ENCODE results near the gene CUEDC2. TPM values are rescaled to one million over a fixed set of nuclear protein-coding genes. Genes with fewer than 3 reads are reported as not detected.

CUEDC2 gene, protein sequence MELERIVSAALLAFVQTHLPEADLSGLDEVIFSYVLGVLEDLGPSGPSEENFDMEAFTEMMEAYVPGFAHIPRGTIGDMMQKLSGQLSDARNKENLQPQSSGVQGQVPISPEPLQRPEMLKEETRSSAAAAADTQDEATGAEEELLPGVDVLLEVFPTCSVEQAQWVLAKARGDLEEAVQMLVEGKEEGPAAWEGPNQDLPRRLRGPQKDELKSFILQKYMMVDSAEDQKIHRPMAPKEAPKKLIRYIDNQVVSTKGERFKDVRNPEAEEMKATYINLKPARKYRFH
- total RNA-seq, result 54.5 TPM

DNA sequence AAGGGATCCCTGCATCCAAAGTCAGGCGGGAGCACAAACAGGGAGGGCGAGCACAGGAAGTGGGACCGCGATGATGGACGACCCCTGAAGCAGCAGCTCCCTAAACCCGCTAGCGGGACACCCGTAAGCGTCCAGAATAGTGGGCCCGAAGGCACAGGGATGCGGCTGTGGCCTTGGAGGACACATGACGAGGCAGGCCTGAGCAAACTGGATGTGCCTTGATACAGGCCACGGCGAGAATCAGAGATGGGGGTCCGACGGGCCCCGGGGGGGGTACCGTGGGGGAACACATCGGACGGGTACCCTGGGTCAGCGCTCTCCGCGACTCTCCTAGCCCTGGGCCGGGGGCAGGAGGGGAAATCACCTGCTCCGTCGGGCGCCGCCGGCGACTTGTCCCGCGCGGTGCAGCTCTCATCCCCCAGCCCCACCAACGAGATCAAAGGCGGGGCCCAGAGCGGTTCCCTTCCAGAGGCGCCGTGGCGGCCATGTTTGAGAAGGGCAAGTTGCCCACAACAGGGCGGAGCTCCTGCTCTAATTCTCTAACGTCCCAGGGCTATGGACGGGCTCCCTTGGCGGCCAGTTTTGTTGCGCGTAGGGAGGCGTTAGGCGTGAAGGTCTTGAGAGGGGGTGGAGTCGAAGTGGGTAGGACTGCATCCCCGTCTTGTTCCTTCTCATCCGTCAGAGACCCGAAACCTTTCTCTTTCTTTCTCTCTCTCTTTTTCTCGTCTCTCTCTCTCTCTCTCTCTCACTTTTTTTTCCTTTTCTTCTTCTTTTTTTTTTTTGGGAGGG, at the start of gene CUEDC2:
TSS of gene CUEDC2 (minus strand) at position 413 of the 789 bp plus-strand sequence. CDS start 7,386 bp downstream, outside the sequence.
- DNase-seq, result peak; percentile 99

DNA sequence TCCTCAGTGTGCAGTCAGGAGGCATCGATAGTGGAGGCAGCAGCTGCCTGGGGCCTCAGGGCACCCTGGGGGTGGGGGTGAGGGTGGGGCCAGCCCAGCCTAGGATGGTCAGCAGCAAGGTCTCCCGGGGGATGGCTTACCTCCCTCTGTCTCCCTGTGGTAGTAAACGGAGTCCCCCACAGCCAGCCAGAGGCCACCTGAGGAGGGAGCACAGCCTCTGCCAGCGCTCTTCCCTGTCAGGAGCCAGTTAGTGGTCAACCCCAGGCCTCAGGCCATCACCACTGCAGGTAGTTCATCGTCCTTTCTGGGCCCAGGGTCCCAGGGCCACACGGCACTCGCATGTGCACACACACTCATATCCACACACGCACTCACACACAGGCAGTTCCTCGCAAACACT, 48.0 kb upstream of the CUEDC2 start:
- no peak for DNase-seq

DNA sequence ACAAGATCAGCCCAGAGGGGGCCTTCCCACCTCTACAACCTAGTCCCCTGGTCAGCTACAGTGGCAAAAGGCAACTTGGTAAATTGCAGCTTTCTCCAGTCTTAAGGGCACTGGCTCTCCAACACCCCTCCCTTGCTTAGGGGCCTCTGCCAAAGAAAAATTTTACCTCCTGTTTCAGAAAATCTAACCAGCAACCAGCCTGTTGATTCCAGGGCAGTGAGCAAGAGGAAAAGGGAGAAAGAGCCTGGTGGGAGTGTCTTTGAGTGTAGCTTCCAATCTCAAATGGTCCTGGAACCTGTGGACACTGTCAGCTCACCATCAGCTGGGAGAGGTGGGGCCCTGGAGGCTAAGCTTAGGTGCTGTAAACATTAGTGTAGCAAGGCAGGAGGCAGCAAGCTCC, 47.3 kb upstream of the CUEDC2 start:
- DNase-seq, result no peak

DNA sequence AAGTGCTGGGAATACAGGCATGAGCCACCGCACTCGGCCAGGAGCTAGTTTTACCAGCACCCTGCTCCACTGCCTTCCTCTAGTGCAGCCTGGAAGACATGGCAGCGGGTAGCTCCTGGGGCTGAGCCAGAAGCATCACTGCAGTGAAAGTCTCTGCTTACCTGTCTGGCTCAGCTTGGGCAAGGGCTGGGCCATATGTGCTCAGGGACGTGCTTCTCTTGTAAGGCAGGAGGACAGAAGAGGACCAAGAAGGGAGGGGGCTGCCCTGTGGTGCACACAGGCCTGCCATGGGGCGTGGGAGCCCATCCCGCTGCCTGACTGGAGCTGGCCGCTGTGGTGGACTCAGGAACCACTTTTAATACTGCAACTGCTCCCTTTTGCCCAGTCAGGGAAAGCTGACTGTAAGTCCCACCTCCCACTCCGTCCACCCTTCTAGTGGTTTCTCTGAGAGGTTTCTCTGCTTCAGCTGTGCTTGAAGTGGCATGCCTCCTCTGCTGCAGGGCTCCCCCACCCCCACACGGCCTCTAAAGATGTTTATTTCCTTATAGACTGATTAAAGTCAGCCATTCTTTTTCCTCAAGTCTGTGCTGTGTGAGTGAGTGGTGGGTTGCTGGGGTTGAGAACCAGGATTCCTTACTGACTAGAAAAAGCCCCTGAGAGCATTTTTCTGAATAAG, 44.2 kb upstream of the CUEDC2 start:
- no peak for DNase-seq

DNA sequence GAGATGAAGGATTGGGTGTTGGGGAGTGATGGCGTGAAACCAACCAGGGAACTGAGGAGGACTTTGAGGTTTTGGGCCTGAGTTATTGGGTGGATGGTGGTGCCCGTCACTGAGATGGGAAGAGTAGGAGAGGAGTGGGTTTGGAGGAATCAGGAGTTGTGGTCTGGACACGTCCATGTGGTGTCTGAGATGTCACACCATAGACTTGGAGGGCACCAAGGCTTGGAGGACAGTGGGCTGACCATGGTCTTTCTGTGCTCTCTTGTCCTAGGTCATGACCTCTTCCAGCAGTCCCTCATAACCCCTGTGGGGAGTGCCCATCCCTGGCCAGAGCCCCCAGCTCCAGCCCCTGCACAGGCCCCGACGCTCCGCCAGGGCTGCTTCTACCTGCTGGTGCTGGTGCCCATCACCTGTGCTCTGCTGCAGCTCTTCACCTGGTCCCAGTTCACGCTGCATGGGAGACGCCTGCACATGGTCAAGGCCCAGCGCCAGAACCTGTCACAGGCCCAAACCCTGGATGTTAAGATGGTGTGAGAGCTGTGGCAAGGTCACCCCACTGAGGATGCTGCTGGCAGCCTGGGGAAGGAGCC, 43.2 kb upstream of the CUEDC2 start:
- DNase-seq, result no peak

DNA sequence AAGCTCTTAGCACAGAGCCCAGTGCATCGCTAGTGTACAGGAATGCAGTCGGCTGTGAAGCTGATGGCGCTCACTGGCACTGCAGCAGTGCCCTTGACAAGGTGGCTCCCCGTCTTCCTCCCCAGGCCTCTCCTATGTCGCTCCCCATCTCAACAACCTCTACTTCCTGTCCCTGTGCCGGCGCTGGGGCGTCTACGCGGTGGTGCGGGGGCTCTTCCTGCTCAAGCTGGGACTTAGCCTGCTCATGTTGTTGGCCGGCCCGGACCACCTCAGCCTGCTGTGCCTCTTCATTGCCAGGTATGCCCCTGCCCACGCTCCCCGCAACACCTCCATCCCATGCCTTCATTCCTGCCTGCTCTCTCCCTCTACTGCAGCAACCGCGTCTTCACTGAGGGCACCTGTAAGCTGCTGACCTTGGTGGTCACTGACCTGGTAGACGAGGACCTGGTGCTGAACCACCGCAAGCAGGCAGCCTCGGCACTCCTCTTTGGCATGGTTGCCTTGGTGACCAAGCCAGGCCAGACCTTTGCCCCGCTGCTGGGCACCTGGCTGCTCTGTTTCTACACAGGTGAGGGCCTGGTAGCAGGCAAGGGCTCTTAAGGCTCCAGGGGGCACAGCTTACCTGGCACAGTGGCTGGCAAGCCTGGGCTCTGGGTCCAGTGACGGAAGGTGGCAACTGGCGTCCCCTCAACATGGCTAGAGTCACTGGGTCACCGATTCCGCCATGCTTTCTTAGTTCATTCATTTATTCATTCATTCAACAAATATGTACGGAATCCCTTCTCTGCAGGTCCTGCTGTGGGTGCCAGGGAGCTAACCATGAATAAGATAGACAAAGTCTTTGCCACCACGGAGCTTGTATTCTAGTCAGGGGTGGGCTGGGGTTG, 41.3 kb upstream of the CUEDC2 start:
- no peak for DNase-seq

DNA sequence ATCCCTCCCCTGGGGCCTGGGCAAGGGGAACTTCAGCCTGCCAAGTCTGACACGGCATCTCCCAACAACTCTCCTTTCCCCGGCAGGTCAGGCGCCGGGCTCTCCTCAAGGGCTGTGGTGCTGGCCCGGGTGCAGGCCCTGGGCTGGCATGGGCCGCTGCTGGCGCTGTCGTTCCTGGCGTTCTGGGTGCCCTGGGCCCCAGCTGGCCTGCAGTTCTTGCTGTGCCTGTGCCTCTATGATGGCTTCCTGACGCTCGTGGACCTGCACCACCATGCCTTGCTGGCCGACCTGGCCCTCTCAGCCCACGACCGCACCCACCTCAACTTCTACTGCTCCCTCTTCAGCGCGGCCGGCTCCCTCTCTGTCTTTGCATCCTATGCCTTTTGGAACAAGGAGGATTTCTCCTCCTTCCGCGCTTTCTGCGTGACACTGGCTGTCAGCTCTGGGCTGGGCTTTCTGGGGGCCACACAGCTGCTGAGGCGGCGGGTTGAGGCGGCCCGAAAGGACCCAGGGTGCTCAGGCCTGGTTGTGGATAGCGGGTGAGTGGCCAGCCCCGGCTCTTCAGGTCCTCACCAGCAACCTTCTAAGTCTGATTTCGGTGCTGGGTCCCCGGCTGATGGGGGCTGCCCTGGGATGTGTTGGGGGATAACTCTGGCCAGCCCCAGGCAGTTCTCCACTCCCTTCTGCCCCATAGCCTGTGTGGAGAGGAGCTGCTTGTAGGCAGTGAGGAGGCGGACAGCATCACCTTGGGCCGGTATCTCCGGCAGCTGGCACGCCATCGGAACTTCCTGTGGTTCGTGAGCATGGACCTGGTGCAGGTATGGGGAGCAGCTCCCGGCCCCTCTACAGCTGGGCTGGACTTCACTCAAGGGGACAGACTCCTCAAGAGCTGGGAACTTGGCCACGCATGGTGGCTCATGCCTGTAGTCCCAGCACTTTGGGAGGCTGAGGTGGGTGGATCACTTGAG, 38.5 kb upstream of the CUEDC2 start:
- DNase-seq, result no peak

DNA sequence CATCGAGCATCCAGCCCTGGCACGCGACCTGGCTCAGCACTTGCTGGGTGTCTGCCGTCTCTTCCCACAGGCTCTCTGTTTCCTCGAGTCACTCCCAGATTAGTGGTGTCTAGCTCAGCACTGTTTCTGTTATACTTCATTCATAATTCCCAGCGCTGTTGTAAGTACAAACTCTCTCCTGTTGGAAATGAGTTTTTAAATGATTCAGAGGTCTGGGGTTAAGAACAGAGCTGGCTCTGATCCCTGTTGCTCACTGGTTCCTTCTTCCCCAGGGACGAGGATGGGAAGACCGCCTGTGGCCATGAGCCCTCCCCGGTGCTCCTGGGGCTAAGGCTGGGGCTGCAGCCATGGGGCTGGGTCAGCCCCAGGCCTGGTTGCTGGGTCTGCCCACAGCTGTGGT, 36.3 kb upstream of the CUEDC2 start:
- DNase-seq, result no peak

DNA sequence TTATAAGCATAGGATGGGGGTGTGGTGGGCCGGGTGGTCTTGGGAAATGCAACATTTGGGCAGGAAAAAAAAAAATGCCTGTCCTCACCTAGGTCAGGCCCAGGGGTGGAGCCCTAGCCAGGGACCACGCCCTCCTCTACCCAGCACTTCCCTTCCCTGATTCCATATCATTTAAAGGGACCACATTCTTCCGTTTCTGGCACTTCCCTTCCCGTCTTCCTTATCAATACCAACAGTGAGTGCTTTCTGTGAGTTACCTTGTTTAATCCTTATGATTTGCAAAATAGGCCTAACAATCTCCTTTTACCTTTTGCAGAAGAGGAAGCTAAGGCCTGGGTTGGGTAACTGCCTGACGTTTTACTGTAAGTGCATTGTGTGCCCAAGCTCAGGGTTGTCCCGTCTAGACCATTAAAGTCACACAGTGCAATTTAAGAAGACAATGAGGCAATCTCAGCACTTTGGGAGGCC, 35.6 kb upstream of the CUEDC2 start:
- no peak for DNase-seq

DNA sequence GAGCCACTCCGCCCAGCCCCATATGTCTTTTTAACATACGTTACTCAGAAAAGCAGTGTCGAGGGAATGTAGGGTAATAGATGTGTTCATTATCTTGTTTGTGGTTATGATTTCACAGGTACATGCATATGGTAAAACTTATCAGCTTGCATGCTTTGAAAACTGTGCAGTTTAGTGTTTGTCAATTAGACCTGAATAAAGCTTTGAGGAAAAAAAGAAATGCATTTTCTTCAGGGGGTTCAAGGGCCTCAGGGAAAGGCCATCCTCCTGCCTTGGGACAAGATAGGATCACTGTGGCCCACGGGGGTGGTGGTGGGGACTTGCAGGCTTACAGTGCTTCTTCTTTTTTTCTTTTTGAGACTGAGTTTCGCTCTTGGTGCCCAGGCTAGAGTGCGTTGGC, 34.9 kb upstream of the CUEDC2 start:
- no peak for DNase-seq

DNA sequence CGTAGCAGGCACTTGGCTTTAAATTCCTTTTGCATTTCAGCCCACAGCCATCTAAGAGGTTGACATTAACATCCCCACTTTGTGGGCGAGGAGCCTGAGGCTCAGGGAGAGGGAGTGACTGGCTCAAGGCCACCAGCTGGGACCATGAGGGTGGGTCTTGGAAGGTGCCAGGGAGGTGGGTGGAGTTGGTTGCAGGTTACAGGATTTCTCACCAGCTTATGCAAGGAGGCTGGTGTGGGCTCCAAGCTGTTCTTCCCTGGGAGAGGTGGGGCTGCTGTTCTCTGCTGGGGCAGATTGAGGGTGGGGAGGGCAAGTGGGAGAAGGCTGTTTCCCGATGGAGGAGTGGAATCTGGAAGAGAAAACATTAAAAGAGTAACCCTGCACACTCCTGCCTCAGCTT, 33.1 kb upstream of the CUEDC2 start:
- DNase-seq, result no peak

DNA sequence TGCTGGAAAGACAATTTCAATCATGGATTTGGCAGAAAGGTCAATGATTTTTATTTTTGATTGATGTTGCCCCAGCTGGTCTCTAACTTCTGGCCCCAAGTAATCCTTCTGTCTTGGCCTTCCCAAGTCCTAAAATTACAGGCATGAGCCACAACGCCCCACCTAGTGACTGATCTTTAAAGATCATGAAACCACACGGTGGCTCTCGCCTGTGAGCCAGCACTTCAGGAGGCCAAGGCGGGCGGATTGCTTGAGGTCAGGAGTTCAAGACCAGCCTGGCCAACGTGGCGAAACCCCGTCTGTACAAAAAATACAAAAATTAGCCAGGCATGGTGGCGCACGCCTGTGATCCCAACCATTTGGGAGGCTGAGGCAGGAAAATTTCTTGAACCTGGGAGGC, 31.6 kb upstream of the CUEDC2 start:
- DNase-seq, result no peak

DNA sequence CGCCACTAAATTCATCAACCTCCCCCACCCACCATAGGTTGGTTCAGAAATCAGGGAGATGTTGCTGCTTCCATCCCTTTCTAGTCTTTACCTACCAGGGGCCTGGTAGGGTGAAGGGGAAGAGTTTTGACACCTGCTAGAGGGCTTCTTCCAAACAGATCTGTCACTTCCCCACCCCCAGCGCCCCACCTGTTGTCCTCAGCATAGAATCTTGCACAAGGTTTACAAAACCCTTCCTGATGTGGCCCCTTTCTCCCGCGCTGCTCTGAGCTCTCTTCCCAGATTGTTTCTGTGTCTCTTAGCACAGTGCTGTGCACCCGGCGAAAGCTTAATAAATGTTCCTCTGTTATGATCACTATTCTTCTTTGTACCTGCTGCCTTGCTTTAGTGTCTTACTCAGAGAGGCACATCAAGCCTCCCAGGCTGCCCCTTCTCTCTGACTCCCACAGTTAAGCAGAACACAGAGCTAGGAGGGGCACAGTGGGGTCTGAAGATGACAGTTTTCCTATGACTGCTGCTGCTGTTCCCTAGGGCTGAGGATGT, 30.2 kb upstream of the CUEDC2 start:
- no peak for DNase-seq

DNA sequence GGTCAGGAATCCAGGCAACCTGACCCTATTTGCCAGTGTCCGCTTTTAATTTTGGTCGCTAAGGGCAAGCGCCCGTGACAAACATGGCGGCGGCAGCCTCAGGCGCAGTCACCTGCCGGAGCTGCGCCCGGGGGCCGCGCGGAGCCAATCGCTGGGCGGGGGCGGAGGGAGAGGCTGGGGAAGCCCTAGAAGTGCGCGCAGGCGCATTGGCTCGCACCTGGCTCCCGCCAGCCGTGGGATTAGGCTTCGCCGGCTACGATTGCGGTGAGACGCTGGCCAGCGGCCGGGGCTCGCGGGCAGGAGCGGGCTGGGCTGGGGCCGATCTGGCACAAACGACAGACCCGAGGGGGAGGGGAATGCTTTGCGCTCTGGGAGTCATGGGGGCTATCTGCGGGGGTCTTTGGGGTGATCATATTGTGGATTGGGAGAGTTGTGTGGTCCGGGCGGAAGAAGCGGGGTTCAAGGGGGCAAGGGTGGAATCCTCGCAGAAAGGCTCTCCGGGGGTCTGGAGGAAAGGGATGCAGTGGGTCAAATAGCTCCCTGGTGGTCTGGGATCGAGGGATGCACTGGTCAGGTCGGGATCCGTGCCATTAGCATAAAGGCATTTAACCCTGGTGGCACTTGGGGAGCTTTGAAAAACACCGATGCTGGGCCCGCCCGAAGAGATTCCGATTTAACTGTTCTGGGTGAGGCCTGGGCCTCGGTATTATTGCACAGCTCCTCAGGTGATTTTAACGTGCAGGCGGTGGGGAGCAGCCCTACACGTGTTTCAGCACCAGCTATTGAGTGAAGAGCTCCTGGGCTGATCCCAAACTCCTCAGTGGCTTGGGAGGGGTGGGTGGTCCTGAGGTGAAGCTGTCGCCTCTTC, 29.0 kb upstream of the CUEDC2 start:
- peak; percentile 95 for DNase-seq

DNA sequence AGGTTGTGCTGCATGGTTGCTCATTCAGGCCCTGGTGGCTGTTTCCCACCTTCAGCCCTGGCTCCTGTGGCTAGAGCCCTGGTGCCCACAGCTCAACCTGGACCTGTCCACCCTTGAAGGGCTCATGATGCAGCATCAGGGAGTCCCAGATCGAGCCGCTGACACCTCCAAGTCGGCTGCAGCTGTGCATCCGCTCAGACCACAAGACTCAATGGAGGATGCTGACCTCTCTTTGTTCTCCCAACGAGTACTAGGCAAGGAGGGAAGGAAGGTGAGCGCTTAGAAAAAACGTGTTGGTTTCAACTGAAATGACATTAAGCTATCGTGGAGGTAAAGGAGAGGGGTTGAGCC, 28.4 kb upstream of the CUEDC2 start:
- no peak for DNase-seq

DNA sequence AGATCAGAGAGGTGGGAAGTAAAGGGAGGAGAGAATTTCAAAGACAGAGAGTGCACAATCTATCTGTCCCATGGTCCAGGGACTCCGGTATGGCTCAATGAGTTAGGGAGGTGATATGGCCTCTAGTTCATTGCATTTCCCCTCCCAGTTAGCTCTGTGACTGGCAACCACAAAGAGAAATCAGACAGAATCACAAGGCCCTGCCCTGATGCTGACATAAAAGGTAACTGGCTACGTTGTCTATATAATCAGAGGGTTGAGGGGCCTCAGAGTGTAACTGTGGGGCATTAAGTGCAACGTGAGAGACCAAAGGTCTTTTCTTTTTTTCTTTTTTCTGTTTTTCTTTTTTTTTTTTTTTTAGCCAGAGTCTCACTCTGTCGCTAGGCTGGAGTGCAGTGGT, 26.3 kb upstream of the CUEDC2 start:
- no peak for DNase-seq

DNA sequence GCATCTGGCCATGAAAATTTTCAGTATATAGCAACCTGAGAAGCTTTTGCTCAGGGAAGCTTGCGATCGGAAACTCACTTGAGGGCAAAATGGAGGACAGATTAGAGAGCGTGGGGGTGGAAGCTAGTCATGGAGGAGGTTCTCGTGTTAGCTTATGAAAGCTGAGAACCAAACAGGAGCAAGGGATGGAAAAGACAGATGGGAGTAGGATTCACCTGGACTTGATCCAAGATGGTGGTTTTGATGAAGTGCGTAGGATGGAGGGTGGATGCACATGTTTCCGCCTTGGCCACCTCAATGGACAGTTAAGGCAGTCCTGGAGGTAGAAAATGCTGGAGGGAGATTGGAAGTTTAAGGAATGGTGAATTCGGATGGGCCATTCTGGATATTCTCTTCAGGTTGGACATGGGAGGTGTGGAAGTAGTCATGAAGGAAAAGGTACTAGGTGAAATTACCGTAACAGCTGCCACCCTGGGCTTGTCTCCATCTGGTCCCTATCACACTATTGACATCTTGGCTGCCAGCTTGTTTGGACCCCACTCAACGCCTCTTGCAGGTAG, 25.3 kb upstream of the CUEDC2 start:
- no peak for DNase-seq

DNA sequence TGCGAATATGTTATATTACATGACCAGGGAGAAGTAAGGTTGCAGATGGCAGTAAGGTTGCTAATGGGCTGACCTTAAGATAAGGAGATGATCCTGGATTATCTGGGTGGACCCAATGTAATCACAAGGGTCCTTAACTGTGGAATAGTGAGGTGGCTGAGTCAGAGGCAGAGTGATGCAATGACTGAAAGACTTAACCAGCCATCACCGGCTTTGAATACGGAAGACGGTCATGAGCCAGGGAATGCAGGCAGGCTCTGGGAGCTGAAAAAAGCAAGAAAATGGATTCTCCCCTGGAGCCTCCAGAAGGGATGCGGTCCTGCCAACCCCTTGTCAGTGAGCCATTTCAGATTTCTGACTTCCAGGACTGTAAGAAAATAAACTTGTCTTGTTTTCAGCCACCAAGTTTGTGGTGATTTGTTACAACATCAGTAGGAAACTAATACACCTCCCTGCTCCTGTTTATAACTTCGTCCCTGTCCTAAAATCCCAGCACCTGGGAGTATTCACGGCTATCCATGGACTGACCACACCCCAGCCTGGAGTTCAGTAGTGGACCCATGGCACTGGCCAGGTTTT, 23.6 kb upstream of the CUEDC2 start:
- DNase-seq, result no peak

Measured in tongue (tissue), 2 donors.